OCI-LY7 (cell line): Measurements from ENCODE around the gene CANT1. TPM values are rescaled to one million over a fixed set of nuclear protein-coding genes. Genes with fewer than 3 reads are reported as not detected.

ENCODE experiments used
- BruUV-seq: library from RNA; stranded (reverse); fragments of 400-500 nt; replicated peaks from 2 replicates; lab custom pipeline; 2021; lab: Mats Ljungman, UMichigan
- CTCF ChIA-PET: fragments of 300-600 bp; sonication (Branson Sonifier 250); formaldehyde crosslinking; loops from one replicate; lab custom pipeline; 2022; ENCODE audit warnings: antibody characterized with exemption; ENCODE audit not compliant: unreplicated experiment; lab: Charles Lee
- POLR2A ChIA-PET: fragments of 300-600 bp; sonication (Branson Sonifier 250); formaldehyde crosslinking; loops from one replicate; lab custom pipeline; 2022; ENCODE audit warnings: antibody characterized with exemption; lab: Charles Lee
- DNase-seq: peaks from one replicate; pipeline ENCODE4 v3.0.0-alpha.2; 2015; ENCODE audit warnings: low spot score
- H2AFZ ChIP-seq: fragments of 200-600 bp; sonication (generic), shearing (Covaris generic); 2 replicates; pipeline ENCODE4 v1.6.1; 2014; ENCODE audit warnings: mild to moderate bottlenecking, antibody characterized with exemption, low read length, moderate library complexity
- H3K27ac ChIP-seq: fragments of 200-600 bp; sonication (generic); 2 replicates; pipeline ENCODE4 v1.5.1; 2014; ENCODE audit warnings: mixed run types, low read depth, mild to moderate bottlenecking, moderate library complexity, low read length, inconsistent platforms; ENCODE audit not compliant: poor library complexity, severe bottlenecking
- H3K36me3 ChIP-seq: fragments of 200-600 bp; sonication (generic); 2 replicates; pipeline ENCODE4 v1.6.1; 2014; ENCODE audit warnings: mild to moderate bottlenecking, antibody characterized with exemption, low read length, moderate library complexity, mixed read lengths; ENCODE audit not compliant: insufficient read depth
- H3K4me1 ChIP-seq: fragments of 200-600 bp; sonication (generic); 2 replicates; pipeline ENCODE4 v1.5.1; 2014; ENCODE audit warnings: mild to moderate bottlenecking, low read length; ENCODE audit not compliant: insufficient read depth, poor library complexity, severe bottlenecking
- H3K4me2 ChIP-seq: fragments of 200-600 bp; sonication (generic); 2 replicates; pipeline ENCODE4 v1.6.1; 2014; ENCODE audit warnings: mild to moderate bottlenecking, low read length
- H3K4me3 ChIP-seq: fragments of 200-600 bp; sonication (generic); 2 replicates; pipeline ENCODE4 v1.5.1; 2014; ENCODE audit warnings: mild to moderate bottlenecking, low read depth, low read length; ENCODE audit not compliant: poor library complexity, severe bottlenecking
- H3K79me2 ChIP-seq: fragments of 200-600 bp; sonication (generic); 2 replicates; pipeline ENCODE4 v1.6.1; 2016; ENCODE audit warnings: low read depth, mild to moderate bottlenecking, low read length, moderate library complexity, mixed read lengths; ENCODE audit not compliant: insufficient read depth
- H3K9me2 ChIP-seq: fragments of 200-600 bp; sonication (generic); 2 replicates; pipeline ENCODE4 v1.6.1; 2016; ENCODE audit warnings: mild to moderate bottlenecking, low read length, mixed read lengths; ENCODE audit not compliant: insufficient read depth
- H3K9me3 ChIP-seq: fragments of 200-600 bp; sonication (generic); 2 replicates; pipeline ENCODE4 v1.6.1; 2014; ENCODE audit warnings: mild to moderate bottlenecking, mixed run types, low read length, mixed read lengths
- H4K20me1 ChIP-seq: fragments of 200-600 bp; sonication (generic); 2 replicates; pipeline ENCODE4 v1.6.1; 2014; ENCODE audit warnings: mild to moderate bottlenecking, antibody characterized with exemption, low read length, moderate library complexity, mixed read lengths; ENCODE audit not compliant: insufficient read depth
- EZH2phosphoT487 ChIP-seq: fragments of 200-600 bp; sonication (generic); IDR thresholded peaks from 2 replicates; pipeline ENCODE4 v1.6.1; 2018; ENCODE audit warnings: low read depth, borderline replicate concordance, mild to moderate bottlenecking, mixed run types, antibody characterized with exemption, low read length, moderate library complexity, mixed read lengths
- intact Hi-C: fragments of 100-400 bp; cut with micrococcal nuclease; formaldehyde crosslinking; loops from one replicate; pipeline ENCODE4 v1.10.0; 2022; ENCODE audit not compliant: unreplicated experiment
- total RNA-seq, 2 experiments: library from RNA; depleted of rRNA in 1 of 2; stranded (reverse); fragments of >200 nt in 1 of 2; shearing (Covaris generic) in 1 of 2; gene quantifications; 2 replicates each; pipeline ENCODE4 v1.2.3, GENCODE V29; 2014 to 2022
- TF ChIP-seq, protein P1 (sequence below): fragments of 200-600 bp; sonication (generic); conservative IDR thresholded peaks from 2 replicates; pipeline ENCODE4 v1.5.1; 2014; ENCODE audit warnings: mild to moderate bottlenecking, antibody characterized with exemption, low read length, moderate library complexity, mixed read lengths

Gene CANT1
- total RNA-seq, 2 experiments from 2014 or later, result 37.2 to 60.5 TPM

- ChIA-PET CTCF (no interaction called here), POLR2A (no interaction called here)
- no peak for DNase-seq
- no peak overlapping the region for H3K4me2 ChIP-seq
- H3K27ac ChIP-seq, result no peak overlapping the region
- H4K20me1 ChIP-seq, result no peaks in the 10 kb centered on the region
- TF ChIP-seq, protein P1, sequence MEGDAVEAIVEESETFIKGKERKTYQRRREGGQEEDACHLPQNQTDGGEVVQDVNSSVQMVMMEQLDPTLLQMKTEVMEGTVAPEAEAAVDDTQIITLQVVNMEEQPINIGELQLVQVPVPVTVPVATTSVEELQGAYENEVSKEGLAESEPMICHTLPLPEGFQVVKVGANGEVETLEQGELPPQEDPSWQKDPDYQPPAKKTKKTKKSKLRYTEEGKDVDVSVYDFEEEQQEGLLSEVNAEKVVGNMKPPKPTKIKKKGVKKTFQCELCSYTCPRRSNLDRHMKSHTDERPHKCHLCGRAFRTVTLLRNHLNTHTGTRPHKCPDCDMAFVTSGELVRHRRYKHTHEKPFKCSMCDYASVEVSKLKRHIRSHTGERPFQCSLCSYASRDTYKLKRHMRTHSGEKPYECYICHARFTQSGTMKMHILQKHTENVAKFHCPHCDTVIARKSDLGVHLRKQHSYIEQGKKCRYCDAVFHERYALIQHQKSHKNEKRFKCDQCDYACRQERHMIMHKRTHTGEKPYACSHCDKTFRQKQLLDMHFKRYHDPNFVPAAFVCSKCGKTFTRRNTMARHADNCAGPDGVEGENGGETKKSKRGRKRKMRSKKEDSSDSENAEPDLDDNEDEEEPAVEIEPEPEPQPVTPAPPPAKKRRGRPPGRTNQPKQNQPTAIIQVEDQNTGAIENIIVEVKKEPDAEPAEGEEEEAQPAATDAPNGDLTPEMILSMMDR, result no peak
- no peak for TF ChIP-seq EZH2phosphoT487
- H3K4me3 ChIP-seq, result no peak overlapping the region
- peaks cover 16% of the 10 kb centered on the region for H3K4me1 ChIP-seq
- no peaks in the 10 kb centered on the region for H3K9me2 ChIP-seq
- no peaks in the 10 kb centered on the region for H3K9me3 ChIP-seq
- no peak overlapping the region for H2AFZ ChIP-seq
- intact Hi-C loops, result no loop called here
- no peaks in the 10 kb centered on the region for H3K36me3 ChIP-seq
- no peaks in the 10 kb centered on the region for H3K79me2 ChIP-seq
- BruUV-seq, result no TSS peak
These were observed 41.7 kb downstream of the CANT1 start for GRCh38 chr17:78967782-78968362.

DNA sequence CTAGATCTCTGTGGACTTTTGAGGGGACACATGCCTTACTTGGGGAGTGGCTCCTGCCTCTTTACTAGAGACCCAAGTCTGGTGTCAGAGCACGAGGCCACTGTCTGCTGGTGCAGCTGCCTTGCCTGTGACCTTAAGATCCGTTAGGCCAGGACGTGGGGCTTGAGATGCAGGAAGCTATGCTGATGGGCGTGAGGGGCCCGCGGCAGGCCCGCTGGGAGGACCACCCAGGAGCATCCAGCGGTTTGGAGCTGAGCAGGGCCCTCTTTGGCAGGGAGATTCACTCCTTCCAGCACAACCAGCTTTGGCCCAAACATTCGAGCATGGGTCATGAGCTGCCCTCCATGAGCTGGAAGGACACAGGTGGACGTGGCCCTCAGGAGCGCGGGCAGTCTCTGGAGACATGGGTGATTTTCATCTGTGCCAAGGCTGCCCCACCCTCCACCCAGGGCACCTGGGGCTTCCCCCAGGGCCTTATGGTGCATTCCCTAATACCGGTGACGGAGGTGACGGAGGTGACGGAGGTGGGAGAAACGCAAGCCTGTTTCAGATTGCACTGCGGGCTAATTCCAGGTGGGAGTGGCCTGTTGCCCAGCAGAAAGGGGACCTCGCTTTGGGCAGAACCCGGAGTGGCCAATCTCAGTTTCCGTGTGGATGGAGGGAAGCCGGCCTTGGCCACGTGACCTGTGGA, 42.5 kb downstream of the CANT1 start:
- H3K4me3 ChIP-seq, result no peak overlapping the region
- intact Hi-C loops, result no loop called here
- no peak for DNase-seq
- H3K79me2 ChIP-seq, result no peaks in the 10 kb centered on the region
- POLR2A ChIA-PET, result no interaction called here
- H3K4me1 ChIP-seq, result peaks cover 16% of the 10 kb centered on the region
- H3K36me3 ChIP-seq, result no peaks in the 10 kb centered on the region
- CTCF ChIA-PET, result no interaction called here
- H3K4me2 ChIP-seq, result no peak overlapping the region
- TF ChIP-seq, protein P1, result no peak
- TF ChIP-seq EZH2phosphoT487, result no peak
- H3K9me3 ChIP-seq, result no peaks in the 10 kb centered on the region
- H4K20me1 ChIP-seq, result no peaks in the 10 kb centered on the region
- BruUV-seq, result no TSS peak
- no peaks in the 10 kb centered on the region for H3K9me2 ChIP-seq
- H2AFZ ChIP-seq, result no peak overlapping the region
- no peak overlapping the region for H3K27ac ChIP-seq

DNA sequence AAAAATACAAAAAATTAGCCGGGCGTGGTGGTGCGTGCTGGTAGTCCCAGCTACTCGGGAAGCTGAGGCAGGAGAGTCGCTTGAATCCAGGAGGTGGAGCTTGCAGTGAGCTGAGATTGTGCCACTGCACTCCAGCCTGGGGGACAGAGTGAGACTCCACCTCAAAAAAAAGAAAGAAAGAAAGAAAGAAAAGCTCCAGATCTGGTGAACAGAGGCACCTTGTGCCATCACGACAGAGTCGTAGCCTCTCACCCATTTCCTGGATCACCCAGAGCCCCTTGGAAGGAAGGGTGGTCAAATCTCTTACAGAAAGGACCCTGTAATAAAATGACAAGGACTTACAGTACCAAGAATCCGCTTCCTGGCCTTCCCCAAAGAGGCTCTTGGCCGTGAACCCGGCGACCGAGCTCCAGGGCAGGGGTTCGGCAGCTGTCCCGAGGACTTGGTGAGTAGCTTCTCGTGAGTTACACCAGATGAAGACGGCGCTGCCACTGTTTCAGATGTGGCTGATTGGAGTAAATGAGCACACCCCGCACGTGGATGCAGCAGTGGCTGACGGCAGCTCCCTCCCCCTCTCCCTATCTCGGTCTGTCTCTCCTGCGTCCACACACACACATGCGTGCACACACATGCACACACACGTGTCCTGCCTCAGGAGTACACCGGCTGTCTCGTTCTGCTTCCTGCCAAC, 43.3 kb downstream of the CANT1 start:
- no peak overlapping the region for H2AFZ ChIP-seq
- no peak overlapping the region for H3K4me3 ChIP-seq
- ChIA-PET POLR2A (no interaction called here), CTCF (no interaction called here)
- H3K79me2 ChIP-seq, result no peaks in the 10 kb centered on the region
- no peak overlapping the region for H3K27ac ChIP-seq
- no peaks in the 10 kb centered on the region for H3K9me3 ChIP-seq
- H3K9me2 ChIP-seq, result no peaks in the 10 kb centered on the region
- intact Hi-C loops, result no loop called here
- TF ChIP-seq, protein P1, result no peak
- TF ChIP-seq EZH2phosphoT487, result no peak
- H3K4me1 ChIP-seq, result peaks cover 16% of the 10 kb centered on the region
- no peaks in the 10 kb centered on the region for H3K36me3 ChIP-seq
- H3K4me2 ChIP-seq, result no peak overlapping the region
- no peak for DNase-seq
- no peaks in the 10 kb centered on the region for H4K20me1 ChIP-seq
- BruUV-seq, result no TSS peak
